Neural crest cell (in vitro differentiated cells): Measurements from ENCODE around the gene EFCC1. TPM values are rescaled to one million over a fixed set of nuclear protein-coding genes. Genes with fewer than 3 reads are reported as not detected.

ENCODE experiments used
- DNase-seq: peaks from one replicate; pipeline ENCODE4 v3.0.0; 2021; ENCODE audit warnings: low read depth, mixed read lengths, low spot score
- H3K27ac Mint-ChIP-seq: one replicate; pipeline ENCODE4 v1.8.0; 2021; ENCODE audit warnings: mild to moderate bottlenecking, mixed read lengths; ENCODE audit not compliant: unreplicated experiment
- H3K27me3 Mint-ChIP-seq: 2 replicates; pipeline ENCODE4 v1.8.0; 2021; ENCODE audit warnings: low read depth, mild to moderate bottlenecking, mixed read lengths
- H3K36me3 Mint-ChIP-seq: 2 replicates; pipeline ENCODE4 v1.8.0; 2021; ENCODE audit warnings: low read depth, mild to moderate bottlenecking, mixed read lengths
- H3K4me1 Mint-ChIP-seq: 2 replicates; pipeline ENCODE4 v1.8.0; 2021; ENCODE audit warnings: mixed read lengths
- H3K4me3 Mint-ChIP-seq: one replicate; pipeline ENCODE4 v1.8.0; 2021; ENCODE audit warnings: mild to moderate bottlenecking, mixed read lengths
- H3K9me3 Mint-ChIP-seq: 2 replicates; pipeline ENCODE4 v1.8.0; 2021; ENCODE audit warnings: mixed read lengths
- total RNA-seq: library from RNA; stranded (reverse); gene quantifications from 2 replicates; pipeline ENCODE4 v1.2.1, GENCODE V29; 2021
- TF ChIP-seq, protein P1 (sequence below): fragments of 200-600 bp; sonication (generic); conservative IDR thresholded peaks from 2 replicates; pipeline ENCODE4 v1.5.0; 2021; ENCODE audit warnings: antibody characterized with exemption, mild to moderate bottlenecking

Gene EFCC1
- total RNA-seq, 1 donor from 2014 or later = 11.8 TPM

DNA sequence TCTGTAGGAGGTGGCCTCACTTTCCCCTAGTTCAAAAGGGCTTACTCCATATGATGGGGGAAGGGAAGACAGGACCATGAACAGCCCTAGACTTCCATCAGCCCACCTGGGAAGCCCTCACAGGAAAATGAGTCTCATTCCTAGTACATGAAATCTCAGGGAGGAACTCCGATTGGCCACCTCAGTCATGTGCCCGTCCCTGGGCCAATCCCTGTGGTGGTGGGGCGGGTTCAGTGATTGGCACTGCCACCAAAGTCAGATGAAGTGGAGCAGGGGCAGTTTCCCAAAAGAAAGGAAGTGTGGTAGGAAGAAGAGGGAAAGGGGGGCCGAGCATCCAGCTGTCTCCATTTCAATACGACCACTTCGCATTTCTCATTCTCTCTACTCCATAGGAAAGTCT lies 33.5 kb downstream of the EFCC1 start:
- H3K4me1 Mint-ChIP-seq = no peaks in the 10 kb centered on the region
- no peaks in the 10 kb centered on the region for H3K9me3 Mint-ChIP-seq
- no peak overlapping the region for H3K27ac Mint-ChIP-seq
- TF ChIP-seq, protein P1, sequence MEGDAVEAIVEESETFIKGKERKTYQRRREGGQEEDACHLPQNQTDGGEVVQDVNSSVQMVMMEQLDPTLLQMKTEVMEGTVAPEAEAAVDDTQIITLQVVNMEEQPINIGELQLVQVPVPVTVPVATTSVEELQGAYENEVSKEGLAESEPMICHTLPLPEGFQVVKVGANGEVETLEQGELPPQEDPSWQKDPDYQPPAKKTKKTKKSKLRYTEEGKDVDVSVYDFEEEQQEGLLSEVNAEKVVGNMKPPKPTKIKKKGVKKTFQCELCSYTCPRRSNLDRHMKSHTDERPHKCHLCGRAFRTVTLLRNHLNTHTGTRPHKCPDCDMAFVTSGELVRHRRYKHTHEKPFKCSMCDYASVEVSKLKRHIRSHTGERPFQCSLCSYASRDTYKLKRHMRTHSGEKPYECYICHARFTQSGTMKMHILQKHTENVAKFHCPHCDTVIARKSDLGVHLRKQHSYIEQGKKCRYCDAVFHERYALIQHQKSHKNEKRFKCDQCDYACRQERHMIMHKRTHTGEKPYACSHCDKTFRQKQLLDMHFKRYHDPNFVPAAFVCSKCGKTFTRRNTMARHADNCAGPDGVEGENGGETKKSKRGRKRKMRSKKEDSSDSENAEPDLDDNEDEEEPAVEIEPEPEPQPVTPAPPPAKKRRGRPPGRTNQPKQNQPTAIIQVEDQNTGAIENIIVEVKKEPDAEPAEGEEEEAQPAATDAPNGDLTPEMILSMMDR = no peak
- no peak for DNase-seq
- no peak overlapping the region for H3K4me3 Mint-ChIP-seq
- no peaks in the 10 kb centered on the region for H3K27me3 Mint-ChIP-seq
- no peaks in the 10 kb centered on the region for H3K36me3 Mint-ChIP-seq

DNA sequence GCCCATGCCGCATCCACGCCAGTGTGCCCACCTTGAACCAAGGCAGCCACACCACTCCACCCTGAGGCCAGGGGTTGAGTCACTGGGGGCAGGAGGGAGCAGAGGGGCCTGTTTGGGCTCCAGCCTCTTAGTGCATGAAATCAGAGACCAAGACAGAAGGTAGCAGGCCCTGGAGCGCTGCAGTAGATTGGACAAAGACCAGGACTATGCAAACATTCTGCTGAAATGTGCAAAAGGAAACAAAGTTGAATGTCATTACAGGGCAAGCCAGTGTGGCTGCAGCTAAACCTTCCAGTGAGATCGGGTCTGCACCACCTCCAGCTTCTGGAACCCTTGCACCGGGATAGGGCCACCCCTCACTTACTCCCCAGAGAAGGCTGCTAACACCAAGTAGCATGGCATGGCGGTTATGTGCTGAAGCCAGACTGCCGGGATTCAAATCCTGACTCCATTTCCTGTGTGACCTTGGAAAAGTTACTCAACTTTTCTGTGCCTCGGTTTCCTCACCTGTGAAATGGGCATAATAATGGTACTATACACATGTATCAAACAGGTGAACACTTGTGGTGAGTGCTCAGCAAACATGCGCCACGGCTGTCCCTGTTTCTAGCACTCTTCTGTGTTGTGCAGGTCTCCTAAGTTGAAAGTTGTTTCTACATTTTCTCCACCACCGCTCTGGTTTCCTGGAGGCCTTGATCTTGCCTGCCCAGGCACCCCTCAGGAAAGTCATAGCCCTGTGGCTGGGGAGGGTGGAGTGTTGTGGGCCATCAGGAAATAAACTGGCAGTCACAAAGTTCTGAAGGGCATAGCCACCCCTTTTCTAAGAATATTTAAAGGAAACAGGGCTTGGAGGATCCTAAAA lies 34.5 kb downstream of the EFCC1 start:
- TF ChIP-seq, protein P1 = no peak
- Mint-ChIP-seq H3K36me3 (peaks cover 2% of the 10 kb centered on the region), H3K27ac (no peak overlapping the region), H3K27me3 (no peaks in the 10 kb centered on the region), H3K4me3 (no peak overlapping the region), H3K9me3 (no peaks in the 10 kb centered on the region), H3K4me1 (no peaks in the 10 kb centered on the region)
- DNase-seq = no peak

DNA sequence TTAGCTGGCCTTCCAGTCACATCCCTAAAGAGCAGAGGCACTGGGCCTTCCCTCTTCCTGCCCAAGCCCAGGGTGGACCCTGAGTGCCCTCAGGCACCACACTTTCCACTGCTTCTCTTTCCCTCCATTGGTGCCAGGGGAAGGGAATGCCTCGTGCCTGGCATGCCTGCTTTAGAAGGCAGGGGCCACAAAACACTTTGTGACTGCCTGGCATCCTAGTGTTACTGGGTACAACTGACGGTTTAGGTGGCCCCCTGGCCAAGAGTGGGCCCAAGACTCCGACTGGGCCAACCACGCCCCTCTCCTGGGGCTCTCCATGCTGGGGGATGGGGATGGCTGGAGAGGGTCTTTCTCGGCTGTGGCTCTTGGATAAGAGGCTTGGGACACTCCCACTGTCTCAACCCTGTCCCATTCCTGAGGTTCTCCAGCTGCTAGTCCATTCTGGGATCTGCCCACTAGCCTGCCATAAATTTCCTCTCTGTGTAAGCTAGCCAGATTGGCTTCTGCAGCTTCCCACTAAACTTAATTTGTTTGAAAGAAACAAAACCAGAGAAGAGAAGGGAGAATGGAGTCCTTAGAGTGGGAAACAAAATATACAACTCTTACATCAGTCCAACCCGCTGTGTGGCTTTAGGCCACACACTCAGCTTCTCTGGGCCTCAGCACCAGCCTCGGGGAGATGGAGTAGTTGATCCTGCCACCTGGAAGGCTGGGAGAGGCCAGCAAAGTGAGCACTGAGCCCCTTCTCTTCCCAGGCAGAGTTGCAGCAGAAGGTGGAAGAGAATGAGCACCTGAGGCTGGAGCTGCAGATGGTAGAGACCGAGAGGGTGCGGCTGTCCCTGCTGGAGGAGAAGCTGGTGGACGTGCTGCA lies 35.4 kb downstream of the EFCC1 start:
- Mint-ChIP-seq H3K9me3 (no peaks in the 10 kb centered on the region), H3K4me3 (no peak overlapping the region), H3K4me1 (no peaks in the 10 kb centered on the region), H3K36me3 (peaks cover 6% of the 10 kb centered on the region), H3K27ac (no peak overlapping the region), H3K27me3 (no peaks in the 10 kb centered on the region)
- TF ChIP-seq, protein P1 = no peak
- no peak for DNase-seq

DNA sequence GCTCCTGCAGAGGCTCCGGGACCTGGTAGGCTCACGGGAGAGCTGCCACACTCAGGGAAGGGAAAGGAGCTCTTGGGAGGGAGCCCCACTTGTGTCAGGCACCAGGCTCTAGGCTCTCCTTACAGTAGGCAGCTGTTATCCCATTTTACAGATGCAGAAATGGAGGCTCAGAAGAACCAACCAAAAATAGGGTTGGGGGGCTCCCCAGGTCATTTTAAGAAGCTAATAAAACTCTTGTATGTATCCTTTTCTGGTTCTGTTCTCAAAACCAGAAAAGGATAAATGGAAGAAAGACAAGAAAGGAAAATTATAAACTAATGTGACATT lies 36.0 kb downstream of the EFCC1 start:
- TF ChIP-seq, protein P1 = no peak
- Mint-ChIP-seq H3K27me3 (no peaks in the 10 kb centered on the region), H3K36me3 (peaks cover 7% of the 10 kb centered on the region), H3K4me1 (no peaks in the 10 kb centered on the region), H3K9me3 (no peaks in the 10 kb centered on the region), H3K4me3 (no peak overlapping the region), H3K27ac (no peak overlapping the region)
- DNase-seq = no peak

DNA sequence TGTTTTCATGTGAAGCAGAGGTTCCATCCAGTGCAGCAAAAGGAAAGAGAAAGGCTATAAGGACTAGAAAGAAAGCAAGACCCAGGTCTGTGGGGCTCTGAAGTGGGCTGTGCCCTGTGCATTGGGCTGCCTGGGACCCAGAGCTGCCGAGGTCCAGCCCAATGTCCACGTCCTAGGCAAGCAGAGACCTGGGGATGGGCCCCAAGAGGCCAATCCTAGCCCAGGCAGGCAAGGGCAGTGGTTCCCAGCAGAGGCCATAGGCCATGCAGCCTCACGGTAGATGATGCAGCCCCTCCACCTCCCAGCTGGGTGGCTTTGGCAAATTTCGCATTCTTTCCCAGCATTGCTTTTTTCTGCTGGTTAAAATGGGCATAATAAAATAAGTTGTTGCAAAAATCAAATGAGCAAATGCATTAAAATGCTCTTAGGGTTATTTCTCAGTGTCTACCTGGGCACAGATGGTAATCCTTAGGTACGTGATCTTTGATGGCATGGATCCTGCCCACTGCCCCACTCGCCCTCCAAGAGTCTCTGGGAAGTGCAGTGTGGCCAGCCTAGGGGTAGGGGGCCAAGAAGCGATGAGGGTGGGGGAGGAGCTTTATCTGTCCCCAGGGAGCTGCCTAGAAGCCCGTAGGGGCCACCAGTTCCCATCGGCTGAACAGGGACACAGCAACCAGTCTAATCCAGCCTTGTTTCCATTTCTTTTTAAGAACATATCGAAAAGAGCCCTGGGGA lies 37.2 kb downstream of the EFCC1 start:
- Mint-ChIP-seq H3K4me1 (no peaks in the 10 kb centered on the region), H3K4me3 (no peak overlapping the region), H3K9me3 (no peaks in the 10 kb centered on the region), H3K36me3 (peaks cover 17% of the 10 kb centered on the region), H3K27me3 (no peaks in the 10 kb centered on the region), H3K27ac (no peak overlapping the region)
- no peak for DNase-seq
- TF ChIP-seq, protein P1 = no peak
